Measurements from ENCODE around the gene DNA2.
"Not testable (repeated sequence)": the region's sequence is repeated elsewhere in the genome, so short reads cannot be mapped to it uniquely, and the experiment has no call there.

- TF ChIP-seq CTCF (IDR thresholded peaks at IDR 0.05); POLR2AphosphoS5 (IDR thresholded peaks at IDR 0.05; ENCODE audit: low read depth, low read length): not testable (repeated sequence)
Measured at GRCh38 chr10:68518609-68519008, 46.8 kb upstream of the DNA2 start.
